T-helper 1 cell treated with Interleukin-12 subunit alpha and Interleukin-12 subunit beta and Interleukin-4 antibody, amounts not matched to agents 30 μg/mL and 1 μg/mL, for 36 hours (primary cell): ENCODE measurements around the gene GALNT6.

ENCODE experiments used
- H3K27ac Mint-ChIP-seq: one replicate; pipeline ENCODE4 v1.8.0; 2021; ENCODE audit warnings: mild to moderate bottlenecking, mixed read lengths
- H3K27me3 Mint-ChIP-seq: one replicate; pipeline ENCODE4 v1.8.0; 2021; ENCODE audit warnings: low read depth, mixed read lengths
- H3K36me3 Mint-ChIP-seq: one replicate; pipeline ENCODE4 v1.8.0; 2021; ENCODE audit warnings: low read depth, mixed read lengths
- H3K4me1 Mint-ChIP-seq: one replicate; pipeline ENCODE4 v1.8.0; 2021; ENCODE audit warnings: low read depth, mixed read lengths
- H3K4me3 Mint-ChIP-seq: one replicate; pipeline ENCODE4 v1.8.0; 2021; ENCODE audit warnings: mild to moderate bottlenecking, moderate library complexity, mixed read lengths
- H3K9me3 Mint-ChIP-seq: one replicate; pipeline ENCODE4 v1.8.0; 2021; ENCODE audit warnings: mixed read lengths

Gene GALNT6, protein sequence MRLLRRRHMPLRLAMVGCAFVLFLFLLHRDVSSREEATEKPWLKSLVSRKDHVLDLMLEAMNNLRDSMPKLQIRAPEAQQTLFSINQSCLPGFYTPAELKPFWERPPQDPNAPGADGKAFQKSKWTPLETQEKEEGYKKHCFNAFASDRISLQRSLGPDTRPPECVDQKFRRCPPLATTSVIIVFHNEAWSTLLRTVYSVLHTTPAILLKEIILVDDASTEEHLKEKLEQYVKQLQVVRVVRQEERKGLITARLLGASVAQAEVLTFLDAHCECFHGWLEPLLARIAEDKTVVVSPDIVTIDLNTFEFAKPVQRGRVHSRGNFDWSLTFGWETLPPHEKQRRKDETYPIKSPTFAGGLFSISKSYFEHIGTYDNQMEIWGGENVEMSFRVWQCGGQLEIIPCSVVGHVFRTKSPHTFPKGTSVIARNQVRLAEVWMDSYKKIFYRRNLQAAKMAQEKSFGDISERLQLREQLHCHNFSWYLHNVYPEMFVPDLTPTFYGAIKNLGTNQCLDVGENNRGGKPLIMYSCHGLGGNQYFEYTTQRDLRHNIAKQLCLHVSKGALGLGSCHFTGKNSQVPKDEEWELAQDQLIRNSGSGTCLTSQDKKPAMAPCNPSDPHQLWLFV

DNA sequence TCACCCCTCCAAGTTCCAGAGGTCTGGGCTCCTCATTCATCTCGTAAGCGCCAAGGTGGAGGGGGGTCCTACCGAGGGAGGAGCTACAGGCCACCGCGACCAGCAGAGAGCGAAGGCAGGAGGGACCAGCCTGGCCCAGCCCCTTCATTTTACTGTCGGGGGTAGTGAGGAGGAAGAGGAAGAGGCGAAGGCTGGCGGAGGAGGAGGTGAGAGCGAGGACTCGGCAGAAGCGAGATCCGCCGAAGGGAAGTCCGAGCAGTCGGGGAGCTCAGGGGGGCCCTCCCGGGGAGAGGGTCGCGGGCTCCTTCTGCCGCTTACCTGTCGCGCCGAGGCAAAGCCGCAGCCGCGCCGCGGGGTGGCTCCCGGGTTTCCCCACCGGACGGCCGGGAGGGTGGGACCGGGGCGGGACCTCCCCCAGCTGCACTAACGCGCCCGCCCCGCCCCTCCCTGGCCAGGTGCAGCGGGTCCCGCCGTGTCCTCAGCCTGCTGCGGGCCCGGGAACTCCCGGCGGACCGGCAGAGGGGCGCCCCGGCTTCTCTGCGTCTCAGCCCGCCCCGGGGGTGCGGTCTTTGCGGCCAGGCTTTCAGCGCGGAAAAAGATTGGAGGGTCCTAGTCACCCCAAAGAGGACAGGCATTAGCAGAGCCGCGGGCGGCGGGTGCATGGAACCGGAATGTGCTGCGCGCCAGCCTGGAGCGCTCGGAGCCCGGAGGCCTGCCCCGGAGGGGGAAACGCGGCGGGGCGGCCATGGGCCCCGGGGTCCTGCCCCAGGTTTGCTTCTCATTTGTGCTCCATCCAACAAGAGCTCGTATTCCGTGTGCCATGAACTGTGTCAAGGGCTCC lies at the start of gene GALNT6:
GALNT6 (minus strand) TSS at position 124 of the 841 bp plus-strand sequence. CDS start 11,625 bp downstream, outside the sequence.
- Mint-ChIP-seq H3K36me3 (peaks cover 5% of the 10 kb centered on the region), H3K4me1 (peaks cover 60% of the 10 kb centered on the region), H3K4me3 (peak within 1 kb of the TSS; percentile 89), H3K27ac (peak within 1 kb of the TSS; percentile 72), H3K9me3 (no peaks in the 10 kb centered on the region), H3K27me3 (peaks cover 10% of the 10 kb centered on the region)

- H3K27me3 Mint-ChIP-seq, result peaks cover 12% of the 10 kb centered on the region
- peaks cover 1% of the 10 kb centered on the region for H3K36me3 Mint-ChIP-seq
- no peak overlapping the region for H3K27ac Mint-ChIP-seq
- H3K4me3 Mint-ChIP-seq, result peak overlapping the region; percentile 41
- H3K4me1 Mint-ChIP-seq, result peaks cover 32% of the 10 kb centered on the region
- H3K9me3 Mint-ChIP-seq, result no peaks in the 10 kb centered on the region
Observed at GRCh38 chr12:51439330-51439729, 48.1 kb upstream of the GALNT6 start.

- peaks cover 27% of the 10 kb centered on the region for H3K27me3 Mint-ChIP-seq
- no peak overlapping the region for H3K4me3 Mint-ChIP-seq
- no peak overlapping the region for H3K27ac Mint-ChIP-seq
- H3K4me1 Mint-ChIP-seq, result peaks cover 32% of the 10 kb centered on the region
- H3K36me3 Mint-ChIP-seq, result peaks cover 1% of the 10 kb centered on the region
- no peaks in the 10 kb centered on the region for H3K9me3 Mint-ChIP-seq
Observed at GRCh38 chr12:51437431-51437830, 46.2 kb upstream of the GALNT6 start.

GRCh38 chr12:51434305-51434704 lies 43.1 kb upstream of the GALNT6 start:
- H3K27ac Mint-ChIP-seq, result no peak overlapping the region
- peaks cover 10% of the 10 kb centered on the region for H3K4me1 Mint-ChIP-seq
- peaks cover 34% of the 10 kb centered on the region for H3K27me3 Mint-ChIP-seq
- no peaks in the 10 kb centered on the region for H3K9me3 Mint-ChIP-seq
- H3K4me3 Mint-ChIP-seq, result no peak overlapping the region
- H3K36me3 Mint-ChIP-seq, result no peaks in the 10 kb centered on the region

DNA sequence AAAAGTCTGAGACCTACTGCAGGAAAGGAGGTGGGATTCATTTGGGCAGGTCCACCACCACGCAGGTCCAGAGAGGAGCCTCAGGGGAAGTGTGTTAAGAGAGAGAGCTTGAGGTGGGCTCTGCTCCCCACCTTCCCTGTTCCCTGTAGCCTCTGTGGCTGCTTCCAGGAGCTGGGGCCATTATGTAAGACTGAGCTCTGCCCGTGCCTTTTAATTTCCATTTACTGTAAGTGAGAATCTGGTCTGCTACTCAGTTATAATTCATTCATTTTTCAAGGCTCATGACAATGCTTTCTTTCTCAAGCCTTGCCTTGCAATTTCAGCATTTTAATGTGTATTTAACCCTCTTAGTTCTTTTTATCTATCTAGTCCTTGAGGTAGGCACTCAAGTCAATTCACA lies 41.7 kb upstream of the GALNT6 start:
- Mint-ChIP-seq H3K27me3 (peaks cover 34% of the 10 kb centered on the region), H3K36me3 (no peaks in the 10 kb centered on the region), H3K27ac (no peak overlapping the region), H3K9me3 (no peaks in the 10 kb centered on the region), H3K4me1 (peaks cover 6% of the 10 kb centered on the region), H3K4me3 (no peak overlapping the region)

GRCh38 chr12:51430196-51430895 lies 39.1 kb upstream of the GALNT6 start:
- no peaks in the 10 kb centered on the region for H3K36me3 Mint-ChIP-seq
- peaks cover 4% of the 10 kb centered on the region for H3K4me1 Mint-ChIP-seq
- no peak overlapping the region for H3K4me3 Mint-ChIP-seq
- H3K27ac Mint-ChIP-seq, result no peak overlapping the region
- H3K9me3 Mint-ChIP-seq, result no peaks in the 10 kb centered on the region
- peaks cover 35% of the 10 kb centered on the region for H3K27me3 Mint-ChIP-seq

DNA sequence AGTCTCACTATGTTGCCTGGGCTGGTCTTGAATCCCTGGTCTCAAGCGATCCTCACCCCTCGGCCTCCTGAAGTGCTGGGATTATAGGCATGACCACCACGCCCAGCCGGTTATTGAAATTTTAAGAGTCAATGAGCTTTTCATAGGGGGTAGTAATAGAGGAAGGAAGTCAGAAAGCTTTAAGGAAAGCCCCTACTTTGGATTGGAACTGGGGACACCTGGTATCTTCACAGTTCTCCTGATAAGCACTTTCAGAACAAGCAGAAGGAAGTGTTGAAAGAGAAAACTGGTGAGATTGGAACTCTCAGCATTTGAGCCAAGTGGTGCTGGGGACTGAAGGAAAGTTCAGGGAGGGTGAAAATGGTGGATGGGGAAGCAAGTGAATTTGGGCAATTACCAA lies 38.5 kb upstream of the GALNT6 start:
- Mint-ChIP-seq H3K9me3 (no peaks in the 10 kb centered on the region), H3K4me3 (no peak overlapping the region), H3K27me3 (peaks cover 32% of the 10 kb centered on the region), H3K36me3 (no peaks in the 10 kb centered on the region), H3K27ac (no peak overlapping the region), H3K4me1 (peaks cover 6% of the 10 kb centered on the region)

DNA sequence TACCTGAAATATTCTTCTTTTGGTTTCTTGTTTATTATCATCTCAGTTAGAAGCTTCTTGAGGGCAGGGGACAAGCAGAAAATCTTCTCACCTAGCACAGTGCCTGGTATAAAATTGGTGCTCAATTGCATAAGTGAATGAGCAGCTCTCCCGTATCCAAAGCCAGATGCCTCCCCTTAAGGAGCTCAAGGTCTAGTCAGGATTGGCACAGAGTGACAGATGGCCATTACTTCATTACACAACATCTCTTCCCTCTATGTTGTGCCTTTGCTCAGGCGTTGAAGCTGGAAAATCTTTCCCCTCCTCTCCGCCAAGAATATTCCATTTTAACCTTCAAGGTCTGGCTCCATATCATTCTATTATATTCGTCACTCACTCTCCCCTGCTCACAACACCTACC lies 37.0 kb upstream of the GALNT6 start:
- peaks cover 30% of the 10 kb centered on the region for H3K27me3 Mint-ChIP-seq
- no peak overlapping the region for H3K27ac Mint-ChIP-seq
- no peak overlapping the region for H3K4me3 Mint-ChIP-seq
- H3K36me3 Mint-ChIP-seq, result no peaks in the 10 kb centered on the region
- no peaks in the 10 kb centered on the region for H3K9me3 Mint-ChIP-seq
- peaks cover 10% of the 10 kb centered on the region for H3K4me1 Mint-ChIP-seq

DNA sequence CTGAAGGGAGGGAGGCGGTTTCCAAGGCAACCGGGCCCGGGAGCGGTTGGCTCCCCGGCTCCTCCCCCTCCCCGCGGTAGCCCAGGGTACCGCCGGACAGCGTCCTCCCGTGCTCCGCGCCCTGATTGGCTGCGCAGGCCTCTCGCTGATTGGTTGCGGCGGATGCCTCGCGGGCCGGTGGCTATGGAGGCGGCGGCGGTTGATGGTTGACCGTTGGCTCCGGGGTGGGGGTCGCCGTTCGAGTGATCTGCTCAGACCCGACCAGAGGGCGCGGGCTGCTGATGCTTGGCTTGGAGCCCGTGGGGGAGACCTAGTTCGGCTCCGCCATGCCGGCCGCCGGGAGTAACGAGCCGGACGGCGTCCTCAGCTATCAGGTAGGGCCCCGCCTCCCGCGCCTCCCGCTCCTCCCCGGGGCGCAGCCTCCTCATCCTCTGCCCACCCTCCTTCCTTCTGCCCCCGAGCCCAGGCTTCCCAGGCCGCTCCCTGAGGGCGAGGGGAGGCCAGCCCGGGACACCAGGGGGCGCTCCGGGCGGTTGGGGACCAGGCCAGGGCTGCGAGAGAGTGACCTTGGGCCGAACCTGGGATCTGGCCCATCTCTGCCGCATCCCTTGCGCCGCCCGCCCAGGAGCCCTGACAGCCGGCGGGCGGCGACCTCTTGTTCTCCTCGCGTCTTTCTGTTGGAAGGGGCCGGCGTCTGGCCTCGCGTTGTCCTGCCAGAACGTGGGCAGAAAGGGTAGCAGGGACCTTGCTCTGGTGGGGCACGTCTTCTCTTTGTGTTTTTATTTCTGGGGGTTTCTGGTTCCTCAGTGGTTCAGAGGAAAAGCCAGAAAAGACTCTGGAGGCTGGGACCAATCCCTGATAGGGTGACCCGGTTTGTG lies 33.7 kb upstream of the GALNT6 start, which contains the start of gene SLC4A8:
SLC4A8 (plus strand) TSS at position 170 of the 878 bp plus-strand sequence; CDS start at position 327, 157 bp downstream.
- peaks cover 19% of the 10 kb centered on the region for H3K27me3 Mint-ChIP-seq
- H3K36me3 Mint-ChIP-seq, result no peaks in the 10 kb centered on the region
- H3K4me1 Mint-ChIP-seq, result peaks cover 15% of the 10 kb centered on the region
- H3K27ac Mint-ChIP-seq, result peak within 1 kb of the TSS; percentile 27
- no peaks in the 10 kb centered on the region for H3K9me3 Mint-ChIP-seq
- H3K4me3 Mint-ChIP-seq, result peak within 1 kb of the TSS; percentile 77

GRCh38 chr12:51424094-51424661 lies 33.0 kb upstream of the GALNT6 start:
- Mint-ChIP-seq H3K36me3 (no peaks in the 10 kb centered on the region), H3K4me1 (peaks cover 15% of the 10 kb centered on the region), H3K4me3 (peak overlapping the region; percentile 77), H3K9me3 (no peaks in the 10 kb centered on the region), H3K27ac (peak overlapping the region; percentile 27), H3K27me3 (peaks cover 26% of the 10 kb centered on the region)

DNA sequence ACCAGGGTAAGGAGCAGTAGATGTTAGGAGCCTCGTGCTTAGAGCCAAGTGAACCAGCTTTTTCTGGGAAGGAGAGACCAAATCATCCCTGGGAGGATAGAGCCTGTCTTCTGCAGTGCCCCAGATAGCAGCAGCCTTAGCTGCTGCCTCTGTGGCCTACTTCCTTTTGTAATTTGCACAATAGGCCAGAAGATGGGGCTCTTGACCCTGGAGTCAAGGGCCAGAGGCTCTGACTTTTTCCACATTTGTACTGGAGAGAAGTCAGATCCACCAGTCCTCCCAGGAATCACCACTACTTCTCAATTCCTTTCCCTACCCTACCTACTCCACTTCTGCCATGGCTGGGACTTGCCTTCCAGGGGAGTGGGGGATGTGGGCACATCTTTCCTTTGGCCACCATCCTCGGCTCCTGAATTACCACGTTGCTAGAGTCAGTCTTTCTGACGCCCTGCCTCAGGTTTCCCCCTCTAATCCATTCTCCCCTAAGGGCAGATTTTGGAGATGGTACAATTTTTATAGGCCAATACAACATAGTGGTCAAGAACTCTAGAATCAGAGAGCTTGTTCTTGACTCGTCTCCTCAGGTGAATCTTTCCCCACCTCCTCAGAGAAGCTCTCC lies 30.2 kb upstream of the GALNT6 start:
- no peak overlapping the region for H3K27ac Mint-ChIP-seq
- H3K27me3 Mint-ChIP-seq, result peaks cover 27% of the 10 kb centered on the region
- H3K36me3 Mint-ChIP-seq, result no peaks in the 10 kb centered on the region
- H3K4me1 Mint-ChIP-seq, result peaks cover 15% of the 10 kb centered on the region
- no peaks in the 10 kb centered on the region for H3K9me3 Mint-ChIP-seq
- H3K4me3 Mint-ChIP-seq, result no peak overlapping the region

DNA sequence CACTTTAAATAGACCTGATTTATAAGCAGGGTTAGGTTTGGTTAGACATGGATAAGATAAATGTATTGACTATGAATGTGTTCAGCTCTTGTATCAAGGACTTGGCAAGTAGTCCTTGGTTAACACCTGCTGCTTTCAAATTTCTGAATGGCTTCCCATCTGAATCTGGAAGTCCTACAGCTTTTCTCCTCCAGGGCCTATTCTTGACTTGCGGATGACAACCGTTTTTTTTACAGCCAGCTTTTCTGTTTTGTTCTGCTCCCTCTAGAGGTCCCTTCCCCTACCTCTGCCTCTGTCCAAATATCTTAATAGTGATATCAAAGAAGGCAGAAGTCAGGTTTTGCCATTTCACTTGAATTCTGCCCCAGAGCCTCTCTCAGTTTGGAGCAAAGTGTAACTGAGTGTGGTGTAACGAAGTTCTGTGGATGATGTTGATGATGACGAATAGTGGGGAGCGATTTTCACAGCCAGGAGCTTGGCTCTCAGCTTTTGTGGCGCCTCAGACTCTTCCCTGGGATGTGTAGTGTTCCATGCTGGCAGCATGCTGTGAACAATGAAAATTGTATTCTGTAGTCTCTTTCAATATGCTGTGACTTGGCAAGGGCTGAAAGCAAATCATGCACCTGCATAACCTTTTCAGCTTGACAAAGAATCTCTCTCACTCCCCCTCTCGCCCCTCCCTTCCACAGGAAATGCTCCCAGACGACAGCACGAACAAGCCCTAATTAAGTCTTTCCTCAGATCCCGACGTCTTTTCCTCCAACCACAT lies 28.4 kb upstream of the GALNT6 start:
- Mint-ChIP-seq H3K36me3 (no peaks in the 10 kb centered on the region), H3K4me1 (peaks cover 11% of the 10 kb centered on the region), H3K4me3 (no peak overlapping the region), H3K27me3 (peaks cover 36% of the 10 kb centered on the region), H3K9me3 (no peaks in the 10 kb centered on the region), H3K27ac (no peak overlapping the region)
